Natural killer cell (primary cell): ENCODE results near the gene HOXC6. TPM values are rescaled to one million over a fixed set of nuclear protein-coding genes. Genes with fewer than 3 reads are reported as not detected.

Source experiments
- ATAC-seq, 3 donors: fragments of 150-1000 bp in 2 of 3; fragments of 200-7000 bp in 1 of 3; cut with Tn5 transposase; 1 replicate in 1 of 3; 2 replicates in 2 of 3; pipeline ENCODE4 v1.10.0; 2021; ENCODE audit warnings: mild to moderate bottlenecking in 2 of 3, moderate library complexity in 2 of 3
- DNase-seq, 2 donors: peaks; one replicate each; pipeline versions ENCODE4 v3.0.0 to v3.0.0-alpha.2; 2013 to 2021; ENCODE audit warnings: mixed read lengths in 1 of 2
- H3K27ac ChIP-seq: one replicate; pipeline ENCODE4 v1.5.1; 2013; ENCODE audit warnings: mild to moderate bottlenecking, low read length
- H3K27me3 ChIP-seq: one replicate; pipeline ENCODE4 v1.6.1; 2013; ENCODE audit warnings: low read length; ENCODE audit not compliant: control insufficient read depth, insufficient read depth
- H3K36me3 ChIP-seq: one replicate; pipeline ENCODE4 v1.6.1; 2013; ENCODE audit warnings: low read length; ENCODE audit not compliant: control insufficient read depth, insufficient read depth
- H3K4me1 ChIP-seq: one replicate; pipeline ENCODE4 v1.6.1; 2013; ENCODE audit warnings: low read length; ENCODE audit not compliant: control insufficient read depth, insufficient read depth
- H3K4me3 ChIP-seq: one replicate; pipeline ENCODE4 v1.5.1; 2013; ENCODE audit warnings: low read length
- H3K9me3 ChIP-seq: one replicate; pipeline ENCODE4 v1.6.1; 2013; ENCODE audit warnings: low read length; ENCODE audit not compliant: control insufficient read depth, insufficient read depth
- H3K27ac Mint-ChIP-seq, 2 donors: one replicate each; pipeline ENCODE4 v1.8.0; 2022; ENCODE audit warnings: mild to moderate bottlenecking in 2 of 2, mixed read lengths in 2 of 2, moderate library complexity in 1 of 2
- H3K27me3 Mint-ChIP-seq, 2 donors: one replicate each; pipeline ENCODE4 v1.8.0; 2022; ENCODE audit warnings: low read depth in 2 of 2, mixed read lengths in 2 of 2
- H3K36me3 Mint-ChIP-seq: one replicate; pipeline ENCODE4 v1.8.0; 2022; ENCODE audit warnings: mixed read lengths
- H3K4me1 Mint-ChIP-seq, 2 donors: one replicate each; pipeline ENCODE4 v1.8.0; 2022; ENCODE audit warnings: mixed read lengths in 2 of 2
- H3K4me3 Mint-ChIP-seq: one replicate; pipeline ENCODE4 v1.8.0; 2022; ENCODE audit warnings: mild to moderate bottlenecking, moderate library complexity, mixed read lengths
- H3K9me3 Mint-ChIP-seq, 2 donors: one replicate each; pipeline ENCODE4 v1.8.0; 2022; ENCODE audit warnings: mixed read lengths in 2 of 2
- CTCF ChIP-seq: fragments of 200-600 bp; IDR thresholded peaks from one replicate; pipeline ENCODE4 v1.8.0; 2022; ENCODE audit warnings: antibody characterized with exemption
- WGBS: methylation state at CpG from one replicate; pipeline ENCODE4 v1.1.7; 2013; ENCODE audit warnings: missing lambda C conversion rate; ENCODE audit not compliant: insufficient coverage; 5-methylcytosine and 5-hydroxymethylcytosine counted together
- intact Hi-C: fragments of 100-400 bp; cut with micrococcal nuclease; formaldehyde crosslinking; loops from one replicate; pipeline ENCODE4 v1.14.2; 2022
- total RNA-seq, 4 donors: library from RNA; stranded (reverse); fragments of 120-200 nt in 1 of 4; gene quantifications; one replicate each; pipeline versions ENCODE4 v1.2.3 to v1.2.4, GENCODE V29; 2013 to 2022

Gene HOXC6
- total RNA-seq, 3 donors from 2014 or later (not counting 1 experiment from before 2014, with no cell fraction given), result not detected

GRCh38 chr12:54018468-54018984 is 9.7 kb upstream of the HOXC6 start:
- TF ChIP-seq CTCF, result no peak
- Histone ChIP-seq H3K27me3 (peaks cover 55% of the 10 kb centered on the region), H3K27ac (peak overlapping the region; percentile 65), H3K9me3 (no peaks in the 10 kb centered on the region), H3K4me3 (peak overlapping the region; percentile 55), H3K36me3 (no peaks in the 10 kb centered on the region), H3K4me1 (peaks cover 33% of the 10 kb centered on the region)
- DNase-seq (no peak), ATAC-seq (no peak)
- Mint-ChIP-seq H3K9me3 (no peaks in the 10 kb centered on the region), H3K4me1 (peaks cover 14 to 37% of the 10 kb centered on the region in 2 donors), H3K27ac (peak overlapping the region in 1 of 2 donors; percentile 89), H3K4me3 (peak overlapping the region; percentile 81), H3K27me3 (peaks cover 39 to 55% of the 10 kb centered on the region in 2 donors), H3K36me3 (no peaks in the 10 kb centered on the region)
- intact Hi-C loops, result loop anchor here (10.0 kb wide), 1 partner anchor 266 kb away; the partner anchor contains the start of genes CBX5 and HNRNPA1
- 40% methylated on average over 27 of the region's 29 CpGs for WGBS

GRCh38 chr12:54019091-54019811 is 9.0 kb upstream of the HOXC6 start:
- H3K9me3 Mint-ChIP-seq, result no peaks in the 10 kb centered on the region
- intact Hi-C loops, result loop anchor here (10.0 kb wide), 1 partner anchor 266 kb away; the partner anchor contains the start of genes CBX5 and HNRNPA1
- Histone ChIP-seq H3K27ac (no peak overlapping the region), H3K9me3 (no peaks in the 10 kb centered on the region), H3K4me1 (peaks cover 32% of the 10 kb centered on the region), H3K36me3 (no peaks in the 10 kb centered on the region), H3K4me3 (no peak overlapping the region), H3K27me3 (peaks cover 55% of the 10 kb centered on the region)
- H3K27ac Mint-ChIP-seq, result peak overlapping the region in 1 of 2 donors; percentile 37
- no peaks in the 10 kb centered on the region for H3K36me3 Mint-ChIP-seq
- H3K4me1 Mint-ChIP-seq, result peaks cover 14 to 33% of the 10 kb centered on the region in 2 donors
- H3K4me3 Mint-ChIP-seq, result peak overlapping the region; percentile 61
- no peak for TF ChIP-seq CTCF
- ATAC-seq (no peak), DNase-seq (no peak)
- peaks cover 44 to 58% of the 10 kb centered on the region in 2 donors for H3K27me3 Mint-ChIP-seq
- WGBS, result 40% methylated on average over 37 of the region's 43 CpGs

DNA sequence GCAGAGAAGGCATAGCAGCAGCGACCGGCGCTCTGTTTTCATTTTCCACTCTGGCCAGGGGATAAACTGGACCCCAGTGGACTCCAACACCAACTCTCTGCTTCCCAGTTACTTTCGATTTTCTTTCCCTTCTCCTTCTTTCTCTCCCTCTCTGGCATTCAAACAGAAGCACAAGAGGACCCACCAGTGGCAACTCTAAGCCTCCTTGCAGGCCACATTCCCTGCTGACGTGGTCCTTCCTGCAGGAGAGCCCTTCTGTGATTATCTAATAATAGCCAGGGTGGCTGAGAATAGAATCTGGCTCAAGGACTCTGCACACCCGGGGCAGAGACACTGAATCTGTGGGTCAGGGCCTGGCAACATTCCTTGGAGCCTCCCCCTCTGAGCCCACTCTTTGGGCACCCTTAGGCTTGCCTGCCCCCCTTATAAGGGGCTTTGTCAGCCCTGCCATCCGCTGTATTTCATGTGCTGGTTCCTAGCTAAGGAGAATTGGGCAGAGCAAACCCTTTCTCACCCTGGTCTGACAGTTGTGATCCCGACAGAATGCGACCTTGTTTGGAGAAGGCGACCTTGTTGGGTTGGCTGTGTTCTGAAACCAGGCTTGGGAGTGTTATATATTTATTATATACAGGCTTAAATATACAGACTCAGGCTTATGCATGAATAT is 8.2 kb upstream of the HOXC6 start:
- no peak for DNase-seq
- Mint-ChIP-seq H3K36me3 (no peaks in the 10 kb centered on the region), H3K27me3 (peaks cover 45 to 51% of the 10 kb centered on the region in 2 donors), H3K27ac (peak overlapping the region in 1 of 2 donors; percentile 37), H3K9me3 (no peaks in the 10 kb centered on the region), H3K4me1 (peaks cover 14 to 25% of the 10 kb centered on the region in 2 donors), H3K4me3 (peak overlapping the region; percentile 74)
- Histone ChIP-seq H3K27ac (no peak overlapping the region), H3K9me3 (no peaks in the 10 kb centered on the region), H3K36me3 (no peaks in the 10 kb centered on the region), H3K27me3 (peaks cover 52% of the 10 kb centered on the region), H3K4me1 (peaks cover 26% of the 10 kb centered on the region), H3K4me3 (no peak overlapping the region)
- intact Hi-C loops, result loop anchor here (10.0 kb wide), 1 partner anchor 265 kb away; the partner anchor contains the start of genes CBX5 and HNRNPA1
- no peak for TF ChIP-seq CTCF
- ATAC-seq, result no peak
- WGBS, result 48% methylated on average over 9 of the region's 10 CpGs
